DOHH2 (cell line): ENCODE measurements around the gene ARHGEF5.

Source experiments
- CTCF ChIP-seq: fragments of 200-600 bp; sonication (generic); IDR thresholded peaks from one replicate; pipeline ENCODE4 v1.5.1; 2014; ENCODE audit warnings: antibody characterized with exemption, mild to moderate bottlenecking, low read depth, low read length; ENCODE audit not compliant: poor library complexity, severe bottlenecking
- EZH2phosphoT487 ChIP-seq: fragments of 200-600 bp; sonication (generic); IDR thresholded peaks from 2 replicates; pipeline ENCODE4 v1.6.1; 2017; ENCODE audit warnings: borderline replicate concordance, mild to moderate bottlenecking, antibody characterized with exemption, low read length, moderate library complexity, mixed read lengths

- TF ChIP-seq CTCF (no peak), EZH2phosphoT487 (no peak)
Observed at GRCh38 chr7:144407266-144407931, 52.2 kb downstream of the ARHGEF5 start.
